Chondrocyte (in vitro differentiated cells): Measurements from ENCODE around the gene CDK6. TPM values are rescaled to one million over a fixed set of nuclear protein-coding genes. Genes with fewer than 3 reads are reported as not detected.

Experiments
- DNase-seq: peaks from one replicate; pipeline ENCODE4 v3.0.0; 2021; ENCODE audit warnings: mixed read lengths, low spot score
- H3K27ac Mint-ChIP-seq: one replicate; pipeline ENCODE4 v1.8.0; 2021; ENCODE audit warnings: mild to moderate bottlenecking, moderate library complexity, mixed read lengths; ENCODE audit not compliant: unreplicated experiment
- H3K27me3 Mint-ChIP-seq: 2 replicates; pipeline ENCODE4 v1.8.0; 2021; ENCODE audit warnings: low read depth, mixed read lengths
- H3K36me3 Mint-ChIP-seq: 2 replicates; pipeline ENCODE4 v1.8.0; 2021; ENCODE audit warnings: low read depth, mixed read lengths
- H3K4me1 Mint-ChIP-seq: 2 replicates; pipeline ENCODE4 v1.8.0; 2021; ENCODE audit warnings: low read depth, mild to moderate bottlenecking, mixed read lengths
- H3K4me3 Mint-ChIP-seq: one replicate; pipeline ENCODE4 v1.8.0; 2021; ENCODE audit warnings: mild to moderate bottlenecking, moderate library complexity, mixed read lengths; ENCODE audit not compliant: unreplicated experiment
- H3K9me3 Mint-ChIP-seq: 2 replicates; pipeline ENCODE4 v1.8.0; 2021; ENCODE audit warnings: low read depth, mixed read lengths
- CTCF ChIP-seq: fragments of 200-600 bp; sonication (generic); IDR thresholded peaks from 2 replicates; pipeline ENCODE4 v1.5.0; 2021; ENCODE audit warnings: antibody characterized with exemption, mild to moderate bottlenecking, moderate library complexity
- total RNA-seq: library from RNA; stranded (reverse); gene quantifications from 3 replicates; pipeline ENCODE4 v1.2.1, GENCODE V29; 2021

Gene CDK6
- total RNA-seq, 1 donor from 2014 or later, result 162 TPM

- Mint-ChIP-seq H3K36me3 (peaks cover 14% of the 10 kb centered on the region), H3K9me3 (no peaks in the 10 kb centered on the region), H3K27me3 (no peaks in the 10 kb centered on the region), H3K27ac (peak overlapping the region; percentile 91), H3K4me1 (peaks cover 39% of the 10 kb centered on the region), H3K4me3 (peak overlapping the region; percentile 92)
- DNase-seq, result no peak
- TF ChIP-seq CTCF, result peak; percentile 29
Measured at GRCh38 chr7:92837000-92837749, 802 bp upstream of the CDK6 start.

GRCh38 chr7:92835851-92836488 lies 403 bp downstream of the CDK6 start:
- peak; percentile 33 for DNase-seq
- Mint-ChIP-seq H3K36me3 (peaks cover 15% of the 10 kb centered on the region), H3K9me3 (no peaks in the 10 kb centered on the region), H3K27me3 (no peaks in the 10 kb centered on the region), H3K27ac (peak overlapping the region; percentile 92), H3K4me3 (peak overlapping the region; percentile 92), H3K4me1 (peaks cover 39% of the 10 kb centered on the region)
- TF ChIP-seq CTCF, result no peak

- peak; percentile 78 for DNase-seq
- peak overlapping the region; percentile 92 for H3K4me3 Mint-ChIP-seq
- H3K36me3 Mint-ChIP-seq, result peaks cover 15% of the 10 kb centered on the region
- peak overlapping the region; percentile 92 for H3K27ac Mint-ChIP-seq
- no peak for TF ChIP-seq CTCF
- H3K4me1 Mint-ChIP-seq, result peaks cover 39% of the 10 kb centered on the region
- H3K27me3 Mint-ChIP-seq, result no peaks in the 10 kb centered on the region
- no peaks in the 10 kb centered on the region for H3K9me3 Mint-ChIP-seq
Measured at GRCh38 chr7:92835261-92835850, 1.0 kb downstream of the CDK6 start.

- no peaks in the 10 kb centered on the region for H3K9me3 Mint-ChIP-seq
- H3K27ac Mint-ChIP-seq, result peak overlapping the region; percentile 92
- H3K27me3 Mint-ChIP-seq, result no peaks in the 10 kb centered on the region
- H3K4me1 Mint-ChIP-seq, result peaks cover 39% of the 10 kb centered on the region
- peak overlapping the region; percentile 92 for H3K4me3 Mint-ChIP-seq
- DNase-seq, result peak; percentile 85
- peaks cover 15% of the 10 kb centered on the region for H3K36me3 Mint-ChIP-seq
- no peak for TF ChIP-seq CTCF
Measured at GRCh38 chr7:92834507-92835260, 1.7 kb downstream of the CDK6 start.
